Hepatocyte (in vitro differentiated cells): ENCODE measurements around the gene PUM2.

Source experiments
- EZH2 ChIP-seq: fragments of 200-600 bp; sonication (generic); IDR thresholded peaks from 2 replicates; pipeline ENCODE4 v1.6.1; 2016; ENCODE audit warnings: antibody characterized with exemption, mild to moderate bottlenecking, borderline replicate concordance
- EZH2phosphoT487 ChIP-seq: fragments of 200-600 bp; sonication (generic); IDR thresholded peaks from one replicate; pipeline ENCODE4 v1.6.1; 2018; ENCODE audit warnings: antibody characterized with exemption, mild to moderate bottlenecking, low read depth, moderate library complexity; ENCODE audit not compliant: unreplicated experiment, severe bottlenecking
- TF ChIP-seq, protein P1 (sequence below): fragments of 200-600 bp; sonication (generic); IDR thresholded peaks from 2 replicates; pipeline ENCODE4 v1.5.1; 2016; ENCODE audit warnings: antibody characterized with exemption, mild to moderate bottlenecking; ENCODE audit not compliant: poor library complexity

DNA sequence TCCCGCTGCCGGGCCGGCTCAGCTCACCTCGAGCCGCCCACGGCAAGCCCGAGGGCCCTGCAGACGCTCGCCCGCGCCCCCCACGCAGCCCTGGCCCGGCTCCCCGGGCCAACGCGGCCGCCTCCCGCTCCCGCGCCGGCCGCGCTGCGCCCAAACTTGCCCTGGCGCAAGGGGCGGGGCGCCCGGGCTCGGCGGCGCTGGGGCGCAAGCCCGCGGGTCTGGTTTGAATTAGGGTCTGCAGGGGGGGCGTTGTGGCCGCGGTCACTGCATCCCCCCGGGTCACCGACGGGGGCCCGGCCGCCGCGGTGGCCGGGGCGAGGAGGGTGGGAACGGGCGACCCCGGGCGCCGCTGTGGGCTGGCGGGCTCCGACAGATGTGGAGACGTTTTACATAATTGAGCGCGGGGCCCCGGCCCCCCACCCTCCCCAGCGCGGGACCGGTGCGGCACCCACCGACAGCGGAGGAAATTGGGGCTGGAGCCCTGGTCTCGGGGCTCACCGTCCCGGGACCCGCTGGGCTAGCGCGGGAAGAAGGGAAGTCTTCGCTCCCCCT lies 126.4 kb downstream of the PUM2 start:
- TF ChIP-seq, protein P1, sequence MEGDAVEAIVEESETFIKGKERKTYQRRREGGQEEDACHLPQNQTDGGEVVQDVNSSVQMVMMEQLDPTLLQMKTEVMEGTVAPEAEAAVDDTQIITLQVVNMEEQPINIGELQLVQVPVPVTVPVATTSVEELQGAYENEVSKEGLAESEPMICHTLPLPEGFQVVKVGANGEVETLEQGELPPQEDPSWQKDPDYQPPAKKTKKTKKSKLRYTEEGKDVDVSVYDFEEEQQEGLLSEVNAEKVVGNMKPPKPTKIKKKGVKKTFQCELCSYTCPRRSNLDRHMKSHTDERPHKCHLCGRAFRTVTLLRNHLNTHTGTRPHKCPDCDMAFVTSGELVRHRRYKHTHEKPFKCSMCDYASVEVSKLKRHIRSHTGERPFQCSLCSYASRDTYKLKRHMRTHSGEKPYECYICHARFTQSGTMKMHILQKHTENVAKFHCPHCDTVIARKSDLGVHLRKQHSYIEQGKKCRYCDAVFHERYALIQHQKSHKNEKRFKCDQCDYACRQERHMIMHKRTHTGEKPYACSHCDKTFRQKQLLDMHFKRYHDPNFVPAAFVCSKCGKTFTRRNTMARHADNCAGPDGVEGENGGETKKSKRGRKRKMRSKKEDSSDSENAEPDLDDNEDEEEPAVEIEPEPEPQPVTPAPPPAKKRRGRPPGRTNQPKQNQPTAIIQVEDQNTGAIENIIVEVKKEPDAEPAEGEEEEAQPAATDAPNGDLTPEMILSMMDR: no peak
- no peak for TF ChIP-seq EZH2
- TF ChIP-seq EZH2phosphoT487: no peak
